ENCODE results near the gene FOXK2.

FOXK2 gene

GRCh38 chr17:82596296-82596695 is 76.8 kb downstream of the FOXK2 start:
- Histone ChIP-seq H3K9me3 (no peaks in the 10 kb centered on the region), H3K27me3 (no peaks in the 10 kb centered on the region), H3K36me3 (peaks cover 24 to 59% (median 35%) of the 10 kb centered on the region in 3 donors), H3K4me1 (peaks cover 0 to 38% (median 28%) of the 10 kb centered on the region in 4 donors), H3K4me3 (no peak overlapping the region), H3K27ac (no peak overlapping the region)
- TF ChIP-seq CTCF (IDR thresholded peaks at IDR 0.05), result no peak
- no peak for DNase-seq
- intact Hi-C loops (cut with DNase I; ENCODE audit: low total_unique reads), result loop anchor here (10.0 kb wide), 1 partner anchor 99 kb away; the partner anchor contains the start of gene RAB40B

- Histone ChIP-seq H3K4me3 (no peak overlapping the region), H3K27ac (no peak overlapping the region), H3K36me3 (peaks cover 32 to 66% (median 42%) of the 10 kb centered on the region in 3 donors), H3K9me3 (no peaks in the 10 kb centered on the region), H3K4me1 (peaks cover 0 to 30% (median 21%) of the 10 kb centered on the region in 4 donors), H3K27me3 (no peaks in the 10 kb centered on the region)
- no peak for DNase-seq
- TF ChIP-seq CTCF (IDR thresholded peaks at IDR 0.05), result no peak
- intact Hi-C loops (cut with DNase I; ENCODE audit: low total_unique reads), result loop anchor here (10.0 kb wide), 1 partner anchor 98 kb away; the partner anchor contains the start of gene RAB40B
Measured at GRCh38 chr17:82596837-82597672, 77.5 kb downstream of the FOXK2 start.

- intact Hi-C loops (cut with DNase I; ENCODE audit: low total_unique reads), result loop anchor here (10.0 kb wide), 1 partner anchor 96 kb away; the partner anchor contains the start of gene RAB40B
- Histone ChIP-seq H3K27me3 (no peaks in the 10 kb centered on the region), H3K4me1 (peaks cover 0 to 18% (median 11%) of the 10 kb centered on the region in 4 donors), H3K4me3 (no peak overlapping the region), H3K9me3 (no peaks in the 10 kb centered on the region), H3K27ac (no peak overlapping the region), H3K36me3 (peaks cover 44 to 80% (median 57%) of the 10 kb centered on the region in 3 donors)
- no peak for TF ChIP-seq CTCF (IDR thresholded peaks at IDR 0.05)
- no peak for DNase-seq
Measured at GRCh38 chr17:82598256-82599119, 79.0 kb downstream of the FOXK2 start.

GRCh38 chr17:82599674-82600661 is 80.4 kb downstream of the FOXK2 start:
- no peak overlapping the region for H3K4me3 ChIP-seq
- no peak for TF ChIP-seq CTCF (IDR thresholded peaks at IDR 0.05)
- no peak for DNase-seq
- no peaks in the 10 kb centered on the region for H3K27me3 ChIP-seq
- intact Hi-C loops (cut with DNase I; ENCODE audit: low total_unique reads), result loop anchor here (10.0 kb wide), 1 partner anchor 95 kb away; the partner anchor contains the start of gene RAB40B
- H3K9me3 ChIP-seq, result no peaks in the 10 kb centered on the region
- no peak overlapping the region for H3K27ac ChIP-seq
- peaks cover 56 to 94% (median 71%) of the 10 kb centered on the region in 3 donors for H3K36me3 ChIP-seq
- peaks cover 0 to 5% (median under 1%) of the 10 kb centered on the region in 4 donors for H3K4me1 ChIP-seq
